ENCODE results near the gene KIAA0513.

GRCh38 chr16:85008271-85008670, 19.3 kb upstream of the KIAA0513 start:
- TF ChIP-seq RCOR1 (conservative IDR thresholded peaks at IDR 0.05; ENCODE audit: low read depth, low read length) (no peak), ZNF274 (IDR thresholded peaks at IDR 0.05; ENCODE audit: insufficient read depth, insufficient read length) (no peak), BMI1 (IDR thresholded peaks at IDR 0.05; ENCODE audit: borderline replicate concordance) (no peak)

Data from GM12878 (cell line).